GM19035 (cell line): Measurements from ENCODE around the gene ULK4.
"Not testable (repeated sequence)": the region's sequence is repeated elsewhere in the genome, so short reads cannot be mapped to it uniquely, and the experiment has no call there.

ENCODE experiments used
- ATAC-seq: cut with Tn5 transposase; IDR thresholded peaks from one replicate; pipeline ENCODE4 v1.9.1; 2021; ENCODE audit not compliant: unreplicated experiment

The ULK4 gene

DNA sequence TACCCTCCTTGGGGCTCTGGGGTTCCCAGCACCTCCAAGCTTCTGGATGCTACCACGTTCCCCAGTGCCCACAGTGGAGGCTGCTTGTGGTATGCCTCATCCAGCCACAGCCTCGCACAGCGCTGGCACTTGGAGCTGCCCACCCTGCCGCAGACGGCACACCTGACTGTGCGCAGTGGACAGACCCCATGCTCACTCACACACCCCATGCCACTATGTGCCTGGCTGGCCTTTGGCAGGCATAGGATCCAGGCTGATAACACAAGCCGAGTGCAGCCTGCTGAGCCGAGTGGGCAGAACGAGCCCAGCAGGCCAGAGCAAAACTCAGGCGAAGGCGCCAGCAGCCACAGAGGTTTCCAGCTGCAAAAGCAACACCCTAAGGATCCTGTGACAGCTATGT, 311.5 kb downstream of the ULK4 start:
- no peak for ATAC-seq

DNA sequence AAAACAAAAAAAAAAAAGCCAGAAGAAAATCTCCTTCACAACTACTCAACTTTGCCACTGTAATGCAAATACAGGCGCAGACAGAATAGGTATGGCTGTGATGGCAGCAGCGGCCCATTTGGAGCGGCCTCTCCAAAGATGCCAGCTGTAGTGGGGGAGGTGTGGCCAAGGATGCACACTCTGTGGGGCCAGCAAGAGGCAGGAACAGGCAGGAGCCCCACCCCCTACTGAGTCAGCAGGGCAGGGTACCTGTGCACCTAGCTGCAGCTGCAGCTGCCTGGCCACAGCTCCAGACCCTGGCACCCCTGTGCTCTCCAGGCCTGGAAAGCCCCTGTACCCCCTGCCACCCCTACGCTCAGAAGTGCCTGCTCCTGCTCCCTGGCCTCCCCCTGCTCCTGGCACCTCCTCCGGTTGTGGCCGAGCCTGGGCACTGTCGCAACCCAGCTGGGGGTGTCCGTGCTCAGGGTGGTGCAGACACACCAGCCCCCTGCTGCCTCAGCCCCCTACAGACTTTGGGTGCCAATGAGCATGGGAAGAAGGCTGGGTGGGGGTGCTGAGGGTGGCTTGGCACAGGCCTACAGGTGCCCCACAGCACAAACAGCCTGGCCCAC, 312.7 kb downstream of the ULK4 start:
- no peak for ATAC-seq

- not testable (repeated sequence) for ATAC-seq
Measured at GRCh38 chr3:41647730-41648129, 314.2 kb downstream of the ULK4 start.

GRCh38 chr3:41640076-41640475, 321.8 kb downstream of the ULK4 start:
- ATAC-seq: no peak

DNA sequence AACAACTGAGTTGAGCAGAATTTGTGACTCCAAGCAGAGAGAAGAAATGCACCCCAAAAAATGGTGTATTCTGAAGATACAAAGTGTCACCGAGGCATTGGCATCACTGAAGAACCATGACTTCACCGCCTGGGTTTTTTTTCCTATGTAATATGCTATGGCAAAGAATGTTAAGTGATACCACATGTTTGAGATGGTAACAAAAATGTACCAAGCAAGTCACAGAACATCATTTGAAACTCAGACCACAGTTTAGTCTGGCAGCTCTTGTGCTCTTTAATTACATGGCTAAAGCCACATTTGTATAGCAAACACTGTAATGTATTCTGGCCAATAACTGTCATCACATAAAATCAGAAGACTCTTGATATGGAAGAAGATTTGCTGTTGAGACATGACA, 323.5 kb downstream of the ULK4 start:
- no peak for ATAC-seq

GRCh38 chr3:41632700-41633099, 329.2 kb downstream of the ULK4 start:
- no peak for ATAC-seq

DNA sequence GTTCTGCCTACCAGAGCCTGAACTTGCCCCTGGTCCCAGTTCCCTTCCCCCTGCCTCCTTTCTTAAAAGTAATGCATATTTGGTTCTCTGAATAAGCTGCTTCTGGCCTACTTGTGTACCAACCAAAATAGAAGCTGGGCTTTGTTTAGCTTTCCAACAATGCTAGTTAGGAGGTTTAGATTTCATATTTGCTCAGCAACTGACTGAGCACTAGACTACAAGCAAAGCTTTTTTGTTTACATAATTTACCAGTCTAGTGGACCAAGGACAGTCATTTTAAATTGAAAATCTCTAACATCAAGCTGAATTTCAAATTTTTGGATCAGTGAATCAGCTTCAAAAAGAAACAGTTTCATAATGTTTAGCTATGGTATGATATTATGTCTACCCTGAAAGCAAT, 331.2 kb downstream of the ULK4 start:
- ATAC-seq: no peak

GRCh38 chr3:41629986-41630385, 331.9 kb downstream of the ULK4 start:
- ATAC-seq: no peak

DNA sequence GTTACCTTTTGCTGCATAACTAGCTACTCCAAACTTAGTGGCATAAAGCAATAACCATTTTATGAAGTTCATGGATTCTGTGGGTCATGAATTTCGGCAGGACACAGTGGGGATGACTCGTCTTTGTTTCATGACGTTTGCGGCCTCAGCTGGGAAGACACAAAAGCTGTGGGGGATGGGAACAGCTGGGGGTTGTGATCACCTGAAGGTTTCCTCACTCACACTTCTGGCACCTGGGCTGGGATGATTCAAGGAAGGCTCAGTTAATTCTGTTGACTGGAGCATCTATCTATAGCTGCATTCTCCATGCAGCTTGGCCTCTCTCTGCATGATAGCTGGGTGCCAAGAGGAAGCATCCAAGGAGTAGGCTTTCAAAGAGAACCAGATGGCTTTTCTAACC, 332.8 kb downstream of the ULK4 start:
- ATAC-seq: no peak

- ATAC-seq: no peak
Measured at GRCh38 chr3:41627477-41628087, 334.3 kb downstream of the ULK4 start.

DNA sequence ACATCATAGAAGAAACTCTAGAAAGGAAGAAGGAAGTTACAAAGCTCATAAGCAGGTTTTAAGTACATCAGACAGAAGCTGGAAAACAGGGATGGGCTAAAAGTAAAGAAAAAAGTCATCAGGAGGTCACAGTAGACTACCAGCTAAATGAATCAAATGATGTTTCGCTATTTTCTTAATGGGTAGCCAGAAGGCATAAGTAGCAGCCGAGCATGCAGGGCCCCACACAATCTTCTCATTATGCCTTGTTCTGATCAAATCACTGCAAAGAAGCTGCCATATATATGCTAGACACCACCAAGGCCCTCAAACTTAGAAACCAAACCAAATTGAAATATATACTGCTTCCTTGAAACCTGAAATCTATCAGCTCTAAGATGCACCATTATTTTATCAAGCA, 349.1 kb downstream of the ULK4 start:
- no peak for ATAC-seq

DNA sequence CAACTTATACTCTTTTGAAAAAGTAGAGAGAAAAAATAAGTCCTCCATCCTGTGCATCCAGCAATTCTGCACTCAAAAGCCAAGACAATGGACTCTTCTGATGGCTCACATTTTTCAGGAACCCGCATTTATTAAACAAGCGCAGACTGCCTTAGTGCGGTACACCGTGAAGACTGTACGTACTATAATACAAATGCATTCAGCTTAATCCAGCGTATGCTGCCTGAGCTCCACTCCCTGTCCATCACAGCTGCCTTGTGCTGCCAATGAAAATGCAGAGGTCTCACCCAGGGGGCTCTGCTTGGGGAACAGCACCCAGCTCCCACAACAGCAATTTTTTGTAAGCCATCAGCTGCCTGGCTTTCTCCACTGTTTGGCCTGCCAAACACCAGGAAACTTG, 350.9 kb downstream of the ULK4 start:
- ATAC-seq: no peak

DNA sequence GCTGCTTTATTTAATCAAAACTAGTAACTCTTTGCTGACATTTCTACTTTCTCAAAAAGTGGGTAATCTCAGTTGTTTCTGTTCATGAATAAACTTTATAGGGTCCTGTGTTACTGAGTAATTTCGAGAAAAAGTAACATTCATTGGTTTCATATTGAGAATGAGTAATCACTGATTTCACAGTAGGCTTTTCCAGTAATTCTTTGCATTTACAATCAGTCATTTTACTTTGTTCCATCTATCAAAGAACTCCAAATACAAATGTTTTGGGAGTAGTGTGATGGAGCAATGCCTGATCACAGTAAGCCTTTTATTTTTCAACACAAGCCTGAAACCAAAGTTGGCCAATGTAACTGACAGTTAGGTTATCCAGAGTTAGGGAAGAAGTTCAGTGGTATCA, 353.6 kb downstream of the ULK4 start:
- no peak for ATAC-seq

GRCh38 chr3:41603807-41604206, 358.1 kb downstream of the ULK4 start:
- no peak for ATAC-seq

DNA sequence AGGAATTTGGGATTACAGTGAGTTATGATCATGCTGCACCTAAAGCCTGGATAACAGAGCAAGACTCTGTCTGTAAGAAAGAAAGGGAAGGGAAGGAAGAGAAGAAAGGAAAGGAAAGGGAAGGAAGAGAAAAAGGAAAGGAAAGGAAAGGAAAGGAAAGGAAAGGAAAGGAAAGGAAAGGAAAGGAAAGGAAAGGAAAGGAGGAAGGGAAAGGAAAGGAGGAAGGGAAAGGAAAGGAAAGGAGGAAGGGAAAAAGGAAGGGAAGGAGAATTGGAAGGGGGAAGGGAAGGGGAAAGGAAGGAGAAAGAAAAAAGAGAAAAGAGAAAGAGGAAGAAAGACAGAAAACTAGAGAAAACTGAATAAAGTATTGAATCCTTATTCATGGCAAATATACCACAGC, 359.8 kb downstream of the ULK4 start:
- ATAC-seq: no peak

- ATAC-seq: no peak
Measured at GRCh38 chr3:41601404-41601987, 360.4 kb downstream of the ULK4 start.

DNA sequence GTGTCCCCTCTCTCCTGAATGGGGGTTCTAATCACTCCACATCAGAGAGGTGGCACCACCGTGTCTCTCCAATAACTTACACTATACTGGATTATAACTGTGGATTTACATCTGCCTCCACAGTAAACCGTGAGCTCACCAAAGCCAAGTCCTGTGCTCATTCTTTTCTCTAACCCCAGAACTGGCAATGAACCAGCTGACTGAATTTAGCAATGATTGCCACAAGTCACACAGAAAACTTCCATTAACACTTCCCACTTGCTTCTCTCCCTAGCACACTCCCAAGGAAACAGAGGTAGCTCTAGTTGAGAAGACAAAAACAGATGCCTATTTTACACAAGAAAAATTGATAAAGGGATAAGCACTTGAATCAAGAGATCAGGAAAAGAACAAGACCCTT, 361.3 kb downstream of the ULK4 start:
- ATAC-seq: no peak

GRCh38 chr3:41599127-41599484, 362.8 kb downstream of the ULK4 start:
- ATAC-seq: no peak

GRCh38 chr3:41598402-41599126, 363.3 kb downstream of the ULK4 start:
- no peak for ATAC-seq

DNA sequence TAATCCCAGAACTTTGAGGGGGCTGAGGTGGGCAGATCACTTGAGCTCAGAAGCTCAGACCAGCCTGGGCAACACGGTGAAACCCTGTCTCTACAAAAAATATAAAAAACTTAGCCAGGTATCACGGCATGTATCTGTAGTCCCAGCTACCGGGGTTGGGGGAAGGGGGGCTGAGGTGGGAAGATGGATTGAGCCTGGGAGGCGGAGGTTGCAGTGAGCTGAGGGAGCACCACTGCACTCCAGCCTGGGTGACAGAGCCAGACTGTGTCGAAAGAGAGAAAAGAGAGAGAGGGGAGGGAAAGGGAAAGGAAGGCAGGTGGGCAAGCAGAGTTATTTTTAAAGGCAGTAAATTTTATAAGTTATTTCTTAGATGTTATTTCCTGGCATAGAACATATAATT, 368.1 kb downstream of the ULK4 start:
- no peak for ATAC-seq

GRCh38 chr3:41592753-41593510, 369.0 kb downstream of the ULK4 start:
- ATAC-seq: no peak

- ATAC-seq: no peak
Measured at GRCh38 chr3:41583014-41583413, 378.9 kb downstream of the ULK4 start.
